Naive thymus-derived CD4-positive, alpha-beta T cell (primary cell): ENCODE measurements around the gene LRIF1. TPM values are rescaled to one million over a fixed set of nuclear protein-coding genes. Genes with fewer than 3 reads are reported as not detected.
"Not testable (repeated sequence)": the region's sequence is repeated elsewhere in the genome, so short reads cannot be mapped to it uniquely, and the experiment has no call there.

Experiments used
- ATAC-seq: fragments of 150-1000 bp; cut with Tn5 transposase; 2 replicates; pipeline ENCODE4 v1.10.0; 2021; ENCODE audit warnings: mild to moderate bottlenecking, moderate library complexity
- CTCF ChIA-PET: fragments of 350-600 bp; sonication (Branson Sonifier 250); formaldehyde crosslinking; loops from one replicate; lab custom pipeline; 2021; ENCODE audit warnings: antibody characterized with exemption; lab: Charles Lee
- POLR2A ChIA-PET: fragments of 350-600 bp; sonication (Branson Sonifier 250); formaldehyde crosslinking; loops from one replicate; lab custom pipeline; 2021; ENCODE audit warnings: antibody characterized with exemption, inconsistent platforms; lab: Charles Lee
- DNase-seq, 9 donors: peaks; one replicate each; pipeline versions ENCODE4 v3.0.0 to v3.0.0-alpha.2; 2020 to 2022; ENCODE audit warnings: mixed read lengths in 1 of 9
- H3K27ac ChIP-seq: one replicate; pipeline ENCODE4 v1.7.0; 2013; ENCODE audit warnings: mild to moderate bottlenecking, low read depth, low read length, moderate library complexity
- H3K27me3 ChIP-seq, 2 donors: one replicate each; pipeline ENCODE4 v1.7.0; 2013; ENCODE audit warnings: low read length in 2 of 2, mild to moderate bottlenecking in 2 of 2, moderate library complexity in 2 of 2; ENCODE audit not compliant: control insufficient read depth in 2 of 2, insufficient read depth in 2 of 2
- H3K36me3 ChIP-seq, 3 experiments: 1 replicate in 2 of 3; 2 replicates in 1 of 3; pipeline ENCODE4 v1.7.0; 2013; ENCODE audit warnings: low read length in 3 of 3, mild to moderate bottlenecking in 3 of 3, moderate library complexity in 1 of 3; ENCODE audit not compliant: insufficient read depth in 3 of 3, control insufficient read depth in 2 of 3
- H3K4me1 ChIP-seq, 2 donors: one replicate each; pipeline ENCODE4 v1.7.0; 2013; ENCODE audit warnings: low read length in 2 of 2, mild to moderate bottlenecking in 2 of 2, moderate library complexity in 1 of 2; ENCODE audit not compliant: control insufficient read depth in 2 of 2, insufficient read depth in 2 of 2
- H3K4me3 ChIP-seq: 2 replicates; pipeline ENCODE4 v1.7.0; 2013; ENCODE audit warnings: mild to moderate bottlenecking, low read length
- H3K9me3 ChIP-seq, 3 experiments: 1 replicate in 2 of 3; 2 replicates in 1 of 3; pipeline ENCODE4 v1.7.0; 2013; ENCODE audit warnings: low read length in 3 of 3; ENCODE audit not compliant: control insufficient read depth in 2 of 3
- H3K27ac Mint-ChIP-seq, 9 donors: one replicate each; pipeline ENCODE4 v1.8.0; 2020 to 2022; ENCODE audit warnings: mixed read lengths in 9 of 9, mild to moderate bottlenecking in 8 of 9, moderate library complexity in 5 of 9, inconsistent platforms in 2 of 9
- H3K27me3 Mint-ChIP-seq, 5 donors: one replicate each; pipeline ENCODE4 v1.8.0; 2021 to 2022; ENCODE audit warnings: mixed read lengths in 5 of 5, mild to moderate bottlenecking in 1 of 5
- H3K36me3 Mint-ChIP-seq, 5 donors: one replicate each; pipeline ENCODE4 v1.8.0; 2020 to 2022; ENCODE audit warnings: mixed read lengths in 5 of 5, mild to moderate bottlenecking in 3 of 5, inconsistent platforms in 1 of 5
- H3K4me1 Mint-ChIP-seq, 7 donors: one replicate each; pipeline ENCODE4 v1.8.0; 2020 to 2022; ENCODE audit warnings: mixed read lengths in 7 of 7, mild to moderate bottlenecking in 3 of 7, inconsistent platforms in 1 of 7
- H3K4me3 Mint-ChIP-seq, 10 donors: one replicate each; pipeline ENCODE4 v1.8.0; 2020 to 2022; ENCODE audit warnings: mild to moderate bottlenecking in 10 of 10, mixed read lengths in 10 of 10, moderate library complexity in 6 of 10, inconsistent platforms in 2 of 10
- H3K9me3 Mint-ChIP-seq, 11 donors: one replicate each; pipeline ENCODE4 v1.8.0; 2020 to 2022; ENCODE audit warnings: mixed read lengths in 11 of 11, mild to moderate bottlenecking in 4 of 11, inconsistent platforms in 1 of 11, moderate library complexity in 1 of 11
- intact Hi-C, 2 donors: fragments of 100-400 bp; cut with micrococcal nuclease; formaldehyde crosslinking; loops; one replicate each; pipeline ENCODE4 v1.15.1; 2023
- polyA plus RNA-seq, 2 donors: library from polyadenylated mRNA; unstranded; fragments of 300-500 nt; fragmentation: Illumina TruSeq; gene quantifications; one replicate each; pipeline ENCODE4 v1.2.3, GENCODE V29; 2021
- total RNA-seq, 6 experiments: library from RNA in 5 of 6; stranded (reverse) in 5 of 6; gene quantifications; 1 replicate in 5 of 6; 2 replicates in 1 of 6; pipeline ENCODE4 v1.2.3 and lab custom pipeline; 2021 to 2026

Gene LRIF1
- total and polyA plus RNA-seq, 7 experiments from 2014 or later = 7.9 to 25.8 (median 20.2) TPM

- H3K9me3 ChIP-seq = no peaks in the 10 kb centered on the region
- no peak overlapping the region for H3K27ac ChIP-seq
- peaks cover 31 to 66% (median 60%) of the 10 kb centered on the region in 5 donors for H3K36me3 Mint-ChIP-seq
- no peaks in the 10 kb centered on the region for H3K4me1 ChIP-seq
- H3K36me3 ChIP-seq = peaks cover 0 to 28% (median 0%) of the 10 kb centered on the region in 3 experiments
- peaks cover 0 to 17% (median 2%) of the 10 kb centered on the region in 7 donors for H3K4me1 Mint-ChIP-seq
- no peaks in the 10 kb centered on the region for H3K27me3 ChIP-seq
- H3K9me3 Mint-ChIP-seq = peaks cover 3 to 33% (median 22%) of the 10 kb centered on the region in 11 donors
- H3K4me3 ChIP-seq = no peak overlapping the region
- H3K27me3 Mint-ChIP-seq = no peaks in the 10 kb centered on the region
- intact Hi-C loops = no loop called here
- ATAC-seq (no peak), DNase-seq (no peak)
- H3K27ac Mint-ChIP-seq = no peak overlapping the region
- ChIA-PET CTCF (interaction anchor here (0.6 to 0.9 kb wide), 2 partner anchors 10 to 12 kb away, joined by 3 read pairs; no protein-coding TSS in a partner anchor), POLR2A (interaction anchor here (0.8 to 1.5 kb wide), 3 partner anchors 12 to 630 kb away, joined by 3 to 5 read pairs (median 5); no protein-coding TSS in a partner anchor)
- H3K4me3 Mint-ChIP-seq = no peak overlapping the region
These were observed 15.5 kb downstream of the LRIF1 start for GRCh38 chr1:110948038-110948810.

- no peak overlapping the region for H3K27ac ChIP-seq
- POLR2A ChIA-PET = no interaction called here
- no peaks in the 10 kb centered on the region for H3K27me3 ChIP-seq
- Mint-ChIP-seq H3K27me3 (no peaks in the 10 kb centered on the region), H3K4me3 (no peak overlapping the region), H3K4me1 (peaks cover 0 to 9% (median 0%) of the 10 kb centered on the region in 7 donors), H3K9me3 (peaks cover 0 to 22% (median 11%) of the 10 kb centered on the region in 11 donors), H3K36me3 (peaks cover 21 to 41% (median 35%) of the 10 kb centered on the region in 5 donors), H3K27ac (no peak overlapping the region)
- intact Hi-C loops = no loop called here
- CTCF ChIA-PET = no interaction called here
- no peak for DNase-seq
- ATAC-seq = no peak
- H3K9me3 ChIP-seq = no peaks in the 10 kb centered on the region
- H3K4me1 ChIP-seq = no peaks in the 10 kb centered on the region
- H3K36me3 ChIP-seq = peaks cover 0 to 18% (median 0%) of the 10 kb centered on the region in 3 experiments
- H3K4me3 ChIP-seq = no peak overlapping the region
These were observed 18.1 kb downstream of the LRIF1 start for GRCh38 chr1:110945626-110946025.

- ChIA-PET CTCF (interaction anchor here (0.7 kb wide), 1 partner anchor 8 kb away, joined by 3 read pairs; no protein-coding TSS in a partner anchor), POLR2A (no interaction called here)
- intact Hi-C loops = no loop called here
These were observed 18.9 kb downstream of the LRIF1 start for GRCh38 chr1:110944806-110945205.

GRCh38 chr1:110936567-110936966 is 27.2 kb downstream of the LRIF1 start:
- ATAC-seq = no peak
- intact Hi-C loops = no loop called here
- Mint-ChIP-seq H3K9me3 (peaks cover 5 to 58% (median 29%) of the 10 kb centered on the region in 11 donors), H3K36me3 (peaks cover 12 to 41% (median 18%) of the 10 kb centered on the region in 5 donors), H3K4me3 (no peak overlapping the region), H3K27ac (no peak overlapping the region), H3K4me1 (no peaks in the 10 kb centered on the region), H3K27me3 (peaks cover 0 to 9% (median 0%) of the 10 kb centered on the region in 5 donors)
- POLR2A ChIA-PET = interaction anchor here (0.9 kb wide), 1 partner anchor 11 kb away, joined by 5 read pairs; no protein-coding TSS in a partner anchor
- no peaks in the 10 kb centered on the region for H3K4me1 ChIP-seq
- H3K9me3 ChIP-seq = peaks cover 0 to 7% (median 6%) of the 10 kb centered on the region in 3 experiments
- CTCF ChIA-PET = interaction anchor here (0.7 kb wide), 1 partner anchor 52 kb away, joined by 4 read pairs; no protein-coding TSS in a partner anchor
- H3K27ac ChIP-seq = no peak overlapping the region
- no peaks in the 10 kb centered on the region for H3K27me3 ChIP-seq
- H3K36me3 ChIP-seq = no peaks in the 10 kb centered on the region
- DNase-seq = no peak
- H3K4me3 ChIP-seq = no peak overlapping the region

More at GRCh38 chr1:110944806-110945205, 18.9 kb downstream of the LRIF1 start:
- H3K4me3 ChIP-seq = no peak overlapping the region
- Mint-ChIP-seq H3K4me1 (peaks cover 0 to 2% (median 0%) of the 10 kb centered on the region in 7 donors), H3K27me3 (peaks cover 0 to 2% (median 0%) of the 10 kb centered on the region in 5 donors), H3K36me3 (peaks cover 15 to 33% (median 28%) of the 10 kb centered on the region in 5 donors), H3K9me3 (peaks cover 0 to 28% (median 8%) of the 10 kb centered on the region in 11 donors), H3K27ac (no peak overlapping the region), H3K4me3 (no peak overlapping the region)
- H3K27me3 ChIP-seq = no peaks in the 10 kb centered on the region
- no peak for ATAC-seq
- H3K9me3 ChIP-seq = no peaks in the 10 kb centered on the region
- no peak for DNase-seq
- peaks cover 0 to 16% (median 0%) of the 10 kb centered on the region in 3 experiments for H3K36me3 ChIP-seq
- no peaks in the 10 kb centered on the region for H3K4me1 ChIP-seq
- H3K27ac ChIP-seq = no peak overlapping the region

GRCh38 chr1:110931097-110931496 is 32.6 kb downstream of the LRIF1 start:
- intact Hi-C loops, H3K36me3 ChIP-seq, DNase-seq, H3K27me3 ChIP-seq, POLR2A ChIA-PET, CTCF ChIA-PET, H3K9me3 ChIP-seq, H3K4me1 ChIP-seq, H3K27ac ChIP-seq, H3K4me3 Mint-ChIP-seq, H3K4me1 Mint-ChIP-seq, H3K4me3 ChIP-seq, H3K27me3 Mint-ChIP-seq, ATAC-seq, H3K27ac Mint-ChIP-seq: not testable (repeated sequence)
- peaks cover 14 to 29% (median 19%) of the 10 kb centered on the region in 5 donors for H3K36me3 Mint-ChIP-seq
- H3K9me3 Mint-ChIP-seq = peaks cover 3 to 48% (median 22%) of the 10 kb centered on the region in 11 donors

GRCh38 chr1:110928904-110929303 is 34.8 kb downstream of the LRIF1 start:
- peaks cover 8 to 21% (median 17%) of the 10 kb centered on the region in 5 donors for H3K36me3 Mint-ChIP-seq
- no peaks in the 10 kb centered on the region for H3K4me1 Mint-ChIP-seq
- POLR2A ChIA-PET = no interaction called here
- no peak for ATAC-seq
- Histone ChIP-seq H3K9me3 (no peaks in the 10 kb centered on the region), H3K27me3 (no peaks in the 10 kb centered on the region), H3K36me3 (no peaks in the 10 kb centered on the region), H3K4me1 (no peaks in the 10 kb centered on the region), H3K4me3 (no peak overlapping the region), H3K27ac (no peak overlapping the region)
- CTCF ChIA-PET = no interaction called here
- no peak for DNase-seq
- intact Hi-C loops = no loop called here
- no peak overlapping the region for H3K27ac Mint-ChIP-seq
- H3K27me3 Mint-ChIP-seq = peaks cover 0 to 5% (median 0%) of the 10 kb centered on the region in 5 donors
- peaks cover 3 to 33% (median 16%) of the 10 kb centered on the region in 11 donors for H3K9me3 Mint-ChIP-seq
- H3K4me3 Mint-ChIP-seq = no peak overlapping the region
